ENCODE results near the gene TH.

GRCh38 chr11:2128511-2129307 lies 42.9 kb downstream of the TH start:
- TF ChIP-seq POLR2A (IDR thresholded peaks at IDR 0.05) (no peak), CTCF (IDR thresholded peaks at IDR 0.05) (no peak), POLR2AphosphoS5 (IDR thresholded peaks at IDR 0.05) (no peak)

Measured in breast epithelium (tissue), 3 donors.